Uterus (tissue), 4 donors: Measurements from ENCODE around the gene SLC4A4. TPM values are rescaled to one million over a fixed set of nuclear protein-coding genes. Genes with fewer than 3 reads are reported as not detected.

Experiments
- DNase-seq, 2 donors: peaks; one replicate each; pipeline ENCODE4 v3.0.0-alpha.2; 2019 to 2020
- H3K27ac ChIP-seq, 2 donors: fragments of 200-600 bp; sonication (generic); 1 replicate in 1 of 2; 2 replicates in 1 of 2; pipeline ENCODE4 v1.5.1; 2016 to 2018
- H3K27me3 ChIP-seq, 2 donors: fragments of 200-600 bp; sonication (generic); one replicate each; pipeline ENCODE4 v1.5.1; 2018 to 2019; ENCODE audit warnings: control low read depth in 1 of 2
- H3K36me3 ChIP-seq, 2 donors: fragments of 200-600 bp; sonication (generic); one replicate each; pipeline ENCODE4 v1.5.1; 2019; ENCODE audit warnings: control low read depth in 1 of 2
- H3K4me1 ChIP-seq, 2 donors: fragments of 200-600 bp; sonication (generic); one replicate each; pipeline ENCODE4 v1.5.1; 2018 to 2019; ENCODE audit warnings: control low read depth in 1 of 2
- H3K4me3 ChIP-seq, 2 donors: fragments of 200-600 bp; sonication (generic); 1 replicate in 1 of 2; 2 replicates in 1 of 2; pipeline ENCODE4 v1.5.1; 2018 to 2019; ENCODE audit warnings: mild to moderate bottlenecking in 1 of 2
- H3K9me3 ChIP-seq, 2 donors: fragments of 200-600 bp; sonication (generic); one replicate each; pipeline ENCODE4 v1.5.1; 2019; ENCODE audit warnings: control low read depth in 1 of 2
- CTCF ChIP-seq, 4 experiments: fragments of 200-600 bp in 2 of 4; fragments of 450-650 bp in 2 of 4; sonication (generic) in 2 of 4; IDR thresholded peaks; one replicate each; pipeline ENCODE4 v1.5.1; 2016 to 2019; ENCODE audit warnings: antibody characterized with exemption in 4 of 4, mild to moderate bottlenecking in 2 of 4, moderate library complexity in 1 of 4
- POLR2A ChIP-seq, 2 donors: fragments of 450-650 bp; IDR thresholded peaks; one replicate each; pipeline ENCODE4 v1.6.1; 2016; ENCODE audit warnings: antibody characterized with exemption in 2 of 2, mild to moderate bottlenecking in 1 of 2, moderate library complexity in 1 of 2
- intact Hi-C: fragments of 100-400 bp; cut with DNase I; formaldehyde crosslinking; loops from one replicate; pipeline ENCODE4 v1.15.1; 2023; ENCODE audit warnings: low total_unique reads
- total RNA-seq, 4 donors: library from RNA; depleted of rRNA in 3 of 4; stranded (reverse); fragments of >200 nt in 3 of 4; gene quantifications; one replicate each; pipeline versions ENCODE4 v1.1.0 to v1.2.4, GENCODE V29; 2014 to 2023
- donor health status: DM: yes; HTN: yes; CAD: no.

SLC4A4 gene
- total RNA-seq, 4 donors from 2014 or later: 0.29 to 9.0 (median 0.87) TPM

GRCh38 chr4:71366766-71367165 lies 27.9 kb downstream of the SLC4A4 start:
- Histone ChIP-seq H3K9me3 (no peaks in the 10 kb centered on the region), H3K4me1 (no peaks in the 10 kb centered on the region), H3K27ac (no peak overlapping the region), H3K27me3 (no peaks in the 10 kb centered on the region), H3K4me3 (no peak overlapping the region), H3K36me3 (no peaks in the 10 kb centered on the region)
- no peak for DNase-seq
- TF ChIP-seq POLR2A (IDR thresholded peaks at IDR 0.05) (no peak), CTCF (IDR thresholded peaks at IDR 0.05) (no peak)
- intact Hi-C loops: no loop called here

- Histone ChIP-seq H3K4me1 (no peaks in the 10 kb centered on the region), H3K4me3 (no peak overlapping the region), H3K36me3 (no peaks in the 10 kb centered on the region), H3K27me3 (no peaks in the 10 kb centered on the region), H3K27ac (no peak overlapping the region), H3K9me3 (no peaks in the 10 kb centered on the region)
- no peak for DNase-seq
- intact Hi-C loops: no loop called here
- TF ChIP-seq CTCF (IDR thresholded peaks at IDR 0.05) (no peak), POLR2A (IDR thresholded peaks at IDR 0.05) (no peak)
Observed at GRCh38 chr4:71367546-71367945, 28.7 kb downstream of the SLC4A4 start.

GRCh38 chr4:71368906-71369305 lies 30.1 kb downstream of the SLC4A4 start:
- intact Hi-C loops: no loop called here
- H3K4me1 ChIP-seq: no peaks in the 10 kb centered on the region
- H3K27ac ChIP-seq: no peak overlapping the region
- H3K27me3 ChIP-seq: no peaks in the 10 kb centered on the region
- TF ChIP-seq CTCF (IDR thresholded peaks at IDR 0.05): no peak
- no peak for TF ChIP-seq POLR2A (IDR thresholded peaks at IDR 0.05)
- no peaks in the 10 kb centered on the region for H3K36me3 ChIP-seq
- H3K9me3 ChIP-seq: no peaks in the 10 kb centered on the region
- H3K4me3 ChIP-seq: no peak overlapping the region
- DNase-seq: no peak

GRCh38 chr4:71369536-71369935 lies 30.7 kb downstream of the SLC4A4 start:
- Histone ChIP-seq H3K4me3 (no peak overlapping the region), H3K4me1 (no peaks in the 10 kb centered on the region), H3K9me3 (no peaks in the 10 kb centered on the region), H3K27ac (no peak overlapping the region), H3K27me3 (no peaks in the 10 kb centered on the region), H3K36me3 (no peaks in the 10 kb centered on the region)
- TF ChIP-seq CTCF (IDR thresholded peaks at IDR 0.05) (no peak), POLR2A (IDR thresholded peaks at IDR 0.05) (no peak)
- intact Hi-C loops: no loop called here
- no peak for DNase-seq

- TF ChIP-seq POLR2A (IDR thresholded peaks at IDR 0.05) (no peak), CTCF (IDR thresholded peaks at IDR 0.05) (no peak)
Observed at GRCh38 chr4:71375494-71375893, 36.7 kb downstream of the SLC4A4 start.

More at GRCh38 chr4:71375494-71375893, 36.7 kb downstream of the SLC4A4 start:
- Histone ChIP-seq H3K27ac (no peak overlapping the region), H3K4me3 (no peak overlapping the region), H3K36me3 (no peaks in the 10 kb centered on the region), H3K4me1 (no peaks in the 10 kb centered on the region), H3K9me3 (no peaks in the 10 kb centered on the region), H3K27me3 (no peaks in the 10 kb centered on the region)
- intact Hi-C loops: no loop called here
- no peak for DNase-seq
